WTC11 (cell line): Measurements from ENCODE around the gene ASCC1. TPM values are rescaled to one million over a fixed set of nuclear protein-coding genes. Genes with fewer than 3 reads are reported as not detected.

Experiments used
- ATAC-seq: fragments of 200-7000 bp; cut with Tn5 transposase; 2 replicates; pipeline ENCODE4 v1.10.0; 2021; ENCODE audit warnings: mild to moderate bottlenecking, moderate library complexity
- CTCF ChIA-PET: fragments of 300-600 bp; sonication (Branson Sonifier 250); formaldehyde crosslinking; loops from one replicate; lab custom pipeline; 2021; ENCODE audit warnings: antibody characterized with exemption; lab: Charles Lee
- POLR2A ChIA-PET: fragments of 350-600 bp; sonication (Branson Sonifier 250); formaldehyde crosslinking; loops from one replicate; lab custom pipeline; 2021; ENCODE audit warnings: antibody characterized with exemption; lab: Charles Lee
- DNase-seq: peaks from one replicate; pipeline ENCODE4 v3.0.0; 2021; ENCODE audit warnings: low spot score
- H3K27ac Mint-ChIP-seq: 2 replicates; pipeline ENCODE4 v1.8.0; 2021; ENCODE audit warnings: mixed read lengths
- H3K27me3 Mint-ChIP-seq: 2 replicates; pipeline ENCODE4 v1.8.0; 2021; ENCODE audit warnings: low read depth, mild to moderate bottlenecking, moderate library complexity, mixed read lengths
- H3K36me3 Mint-ChIP-seq: 2 replicates; pipeline ENCODE4 v1.8.0; 2021; ENCODE audit warnings: mixed read lengths
- H3K4me1 Mint-ChIP-seq: 2 replicates; pipeline ENCODE4 v1.8.0; 2022; ENCODE audit warnings: mixed read lengths
- H3K4me3 Mint-ChIP-seq: 2 replicates; pipeline ENCODE4 v1.8.0; 2021; ENCODE audit warnings: mild to moderate bottlenecking, moderate library complexity, mixed read lengths
- H3K9me3 Mint-ChIP-seq: 2 replicates; pipeline ENCODE4 v1.8.0; 2021; ENCODE audit warnings: mixed read lengths
- EMX1 ChIP-seq: fragments of 250-450 bp; sonication (Bioruptor Pico); IDR thresholded peaks from 2 replicates; pipeline ENCODE4 v1.8.0; 2021; ENCODE audit warnings: mild to moderate bottlenecking
- ETV6 ChIP-seq: sonication (generic); formaldehyde crosslinking; IDR thresholded peaks from 2 replicates; pipeline ENCODE4 v1.8.1; 2022; ENCODE audit warnings: mild to moderate bottlenecking, missing genetic modification reagents
- FOXP1 ChIP-seq: sonication (generic); formaldehyde crosslinking; IDR thresholded peaks from 2 replicates; pipeline ENCODE4 v1.8.0; 2022; ENCODE audit warnings: missing genetic modification reagents, mild to moderate bottlenecking, moderate library complexity, borderline replicate concordance
- HMGA2 ChIP-seq: fragments of 250-450 bp; sonication (Bioruptor Pico); IDR thresholded peaks from 2 replicates; pipeline ENCODE4 v1.4.0; 2021; ENCODE audit warnings: mild to moderate bottlenecking, moderate library complexity
- IRF2 ChIP-seq: sonication (generic); formaldehyde crosslinking; IDR thresholded peaks from 2 replicates; pipeline ENCODE4 v1.8.0; 2022; ENCODE audit warnings: low read depth, missing genetic modification reagents, borderline replicate concordance
- JAZF1 ChIP-seq: fragments of 250-450 bp; sonication (Bioruptor Pico); IDR thresholded peaks from 2 replicates; pipeline ENCODE4 v1.9.0; 2021; ENCODE audit warnings: moderate library complexity, mild to moderate bottlenecking, inconsistent platforms
- JUN ChIP-seq: sonication (generic); formaldehyde crosslinking; IDR thresholded peaks from 2 replicates; pipeline ENCODE4 v1.8.0; 2023; ENCODE audit warnings: mild to moderate bottlenecking, missing genetic modification reagents
- MAX ChIP-seq: sonication (generic); formaldehyde crosslinking; IDR thresholded peaks from 2 replicates; pipeline ENCODE4 v1.8.0; 2022; ENCODE audit warnings: mild to moderate bottlenecking, missing genetic modification reagents
- NFE2L1 ChIP-seq: sonication (generic); formaldehyde crosslinking; IDR thresholded peaks from 2 replicates; pipeline ENCODE4 v1.8.1; 2023; ENCODE audit warnings: missing genetic modification reagents
- RORB ChIP-seq: fragments of 250-450 bp; sonication (Bioruptor Pico); IDR thresholded peaks from 2 replicates; pipeline ENCODE4 v1.9.0; 2021; ENCODE audit warnings: mild to moderate bottlenecking
- SMAD4 ChIP-seq: sonication (generic); formaldehyde crosslinking; IDR thresholded peaks from 2 replicates; pipeline ENCODE4 v1.8.0; 2022; ENCODE audit warnings: mild to moderate bottlenecking, missing genetic modification reagents
- SP1 ChIP-seq: sonication (generic); formaldehyde crosslinking; conservative IDR thresholded peaks from 2 replicates; pipeline ENCODE4 v1.8.1; 2022; ENCODE audit warnings: missing genetic modification reagents
- USF2 ChIP-seq: sonication (generic); formaldehyde crosslinking; IDR thresholded peaks from 2 replicates; pipeline ENCODE4 v1.8.1; 2023; ENCODE audit warnings: mild to moderate bottlenecking, missing genetic modification reagents, moderate library complexity
- ZNF263 ChIP-seq: sonication (generic); formaldehyde crosslinking; IDR thresholded peaks from 2 replicates; pipeline ENCODE4 v1.8.1; 2022; ENCODE audit warnings: low read depth, mild to moderate bottlenecking, moderate library complexity, missing genetic modification reagents
- ZNF317 ChIP-seq: sonication (generic); formaldehyde crosslinking; IDR thresholded peaks from 2 replicates; pipeline ENCODE4 v1.8.1; 2023; ENCODE audit warnings: low read depth, mild to moderate bottlenecking, moderate library complexity, missing genetic modification reagents, borderline replicate concordance
- ZNF425 ChIP-seq: fragments of 250-450 bp; sonication (Bioruptor Pico); conservative IDR thresholded peaks from 2 replicates; pipeline ENCODE4 v1.9.0; 2021; ENCODE audit warnings: mild to moderate bottlenecking
- ZNF512 ChIP-seq: sonication (generic); formaldehyde crosslinking; IDR thresholded peaks from 2 replicates; pipeline ENCODE4 v1.8.1; 2022; ENCODE audit warnings: missing genetic modification reagents, borderline replicate concordance
- total RNA-seq: library from RNA; stranded (reverse); gene quantifications from 3 replicates; pipeline ENCODE4 v1.2.3, GENCODE V29; 2021
- TF ChIP-seq, protein P1 (sequence below): sonication (generic); formaldehyde crosslinking; IDR thresholded peaks from 2 replicates; pipeline ENCODE4 v1.8.1; 2022; ENCODE audit warnings: low read depth, missing genetic modification reagents, borderline replicate concordance
- TF ChIP-seq, protein P2 (sequence below): sonication (generic); formaldehyde crosslinking; IDR thresholded peaks from 2 replicates; pipeline ENCODE4 v1.8.1; 2023; ENCODE audit warnings: mild to moderate bottlenecking, missing genetic modification reagents
- TF ChIP-seq, protein P3 (sequence below): sonication (generic); formaldehyde crosslinking; IDR thresholded peaks from 2 replicates; pipeline ENCODE4 v1.8.0; 2023; ENCODE audit warnings: missing genetic modification reagents

ASCC1 gene
- total RNA-seq, 1 experiment from 2014 or later: 30.4 TPM

GRCh38 chr10:72255977-72256729 is 40.1 kb upstream of the ASCC1 start:
- Mint-ChIP-seq H3K27me3 (no peaks in the 10 kb centered on the region; the same call in 1 of the 2 replicates), H3K9me3 (no peaks in the 10 kb centered on the region), H3K36me3 (no peaks in the 10 kb centered on the region), H3K4me1 (peaks cover 49% of the 10 kb centered on the region), H3K4me3 (no peak overlapping the region)
- DNase-seq: no peak
- CTCF ChIA-PET: interaction anchor here (1.1 to 1.6 kb wide), 2 partner anchors 19 to 76 kb away, joined by 4 to 6 read pairs; no protein-coding TSS in a partner anchor
- no peak for ATAC-seq
- TF ChIP-seq HMGA2 (no peak), FOXP1 (no peak), MAX (CRISPR knock-in tag) (no peak), JUN (CRISPR knock-in tag) (no peak), ZNF317 (CRISPR knock-in tag) (no peak), ZNF425 (CRISPR knock-in tag) (no peak), ETV6 (CRISPR knock-in tag) (no peak), NFE2L1 (CRISPR knock-in tag) (no peak), ZNF263 (CRISPR knock-in tag) (no peak), RORB (CRISPR knock-in tag) (no peak), SMAD4 (no peak), EMX1 (CRISPR knock-in tag) (no peak), JAZF1 (CRISPR knock-in tag) (no peak), IRF2 (CRISPR knock-in tag) (no peak), SP1 (no peak), ZNF512 (CRISPR knock-in tag) (no peak), USF2 (CRISPR knock-in tag) (no peak)
- TF ChIP-seq, protein P1, sequence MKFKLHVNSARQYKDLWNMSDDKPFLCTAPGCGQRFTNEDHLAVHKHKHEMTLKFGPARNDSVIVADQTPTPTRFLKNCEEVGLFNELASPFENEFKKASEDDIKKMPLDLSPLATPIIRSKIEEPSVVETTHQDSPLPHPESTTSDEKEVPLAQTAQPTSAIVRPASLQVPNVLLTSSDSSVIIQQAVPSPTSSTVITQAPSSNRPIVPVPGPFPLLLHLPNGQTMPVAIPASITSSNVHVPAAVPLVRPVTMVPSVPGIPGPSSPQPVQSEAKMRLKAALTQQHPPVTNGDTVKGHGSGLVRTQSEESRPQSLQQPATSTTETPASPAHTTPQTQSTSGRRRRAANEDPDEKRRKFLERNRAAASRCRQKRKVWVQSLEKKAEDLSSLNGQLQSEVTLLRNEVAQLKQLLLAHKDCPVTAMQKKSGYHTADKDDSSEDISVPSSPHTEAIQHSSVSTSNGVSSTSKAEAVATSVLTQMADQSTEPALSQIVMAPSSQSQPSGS: no peak
- TF ChIP-seq, protein P2, sequence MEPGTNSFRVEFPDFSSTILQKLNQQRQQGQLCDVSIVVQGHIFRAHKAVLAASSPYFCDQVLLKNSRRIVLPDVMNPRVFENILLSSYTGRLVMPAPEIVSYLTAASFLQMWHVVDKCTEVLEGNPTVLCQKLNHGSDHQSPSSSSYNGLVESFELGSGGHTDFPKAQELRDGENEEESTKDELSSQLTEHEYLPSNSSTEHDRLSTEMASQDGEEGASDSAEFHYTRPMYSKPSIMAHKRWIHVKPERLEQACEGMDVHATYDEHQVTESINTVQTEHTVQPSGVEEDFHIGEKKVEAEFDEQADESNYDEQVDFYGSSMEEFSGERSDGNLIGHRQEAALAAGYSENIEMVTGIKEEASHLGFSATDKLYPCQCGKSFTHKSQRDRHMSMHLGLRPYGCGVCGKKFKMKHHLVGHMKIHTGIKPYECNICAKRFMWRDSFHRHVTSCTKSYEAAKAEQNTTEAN (CRISPR knock-in tag): no peak
- TF ChIP-seq, protein P3, sequence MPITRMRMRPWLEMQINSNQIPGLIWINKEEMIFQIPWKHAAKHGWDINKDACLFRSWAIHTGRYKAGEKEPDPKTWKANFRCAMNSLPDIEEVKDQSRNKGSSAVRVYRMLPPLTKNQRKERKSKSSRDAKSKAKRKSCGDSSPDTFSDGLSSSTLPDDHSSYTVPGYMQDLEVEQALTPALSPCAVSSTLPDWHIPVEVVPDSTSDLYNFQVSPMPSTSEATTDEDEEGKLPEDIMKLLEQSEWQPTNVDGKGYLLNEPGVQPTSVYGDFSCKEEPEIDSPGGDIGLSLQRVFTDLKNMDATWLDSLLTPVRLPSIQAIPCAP: no peak
- TF ChIP-seq, all 79 proteins: peak for 0
- no peak overlapping the region for H3K27ac Mint-ChIP-seq
- POLR2A ChIA-PET: interaction anchor here (0.6 to 1.0 kb wide), 3 partner anchors 18 to 76 kb away, joined by 3 read pairs; partner anchors contain the start of gene DDIT4
